ENCODE results near the gene GIGYF2. TPM values are rescaled to one million over a fixed set of nuclear protein-coding genes. Genes with fewer than 3 reads are reported as not detected.
A peak's percentile ranks its signal among the peaks of the same experiment; 100 is the strongest.
"Not testable (repeated sequence)": the region's sequence is repeated elsewhere in the genome, so short reads cannot be mapped to it uniquely, and the experiment has no call there.

The GIGYF2 gene
- total and polyA plus RNA-seq, 9 donors = 26.4 to 49.4 (median 42.0) TPM

GRCh38 chr2:232687382-232688160, 9.6 kb upstream of the GIGYF2 start:
- no peak overlapping the region for H3K4me3 ChIP-seq (ENCODE audit: low read length)
- H3K27ac ChIP-seq (ENCODE audit: low read length) = no peak overlapping the region
- H3K4me1 ChIP-seq (ENCODE audit: control insufficient read depth, insufficient read depth, low read length) = peaks cover 23% of the 10 kb centered on the region
- peak; percentile 66 for DNase-seq
- no peaks in the 10 kb centered on the region for H3K36me3 ChIP-seq (ENCODE audit: control insufficient read depth, insufficient read depth, low read length)
- H3K27me3 ChIP-seq (ENCODE audit: control insufficient read depth, insufficient read depth, low read length) = no peaks in the 10 kb centered on the region
- WGBS (ENCODE audit: insufficient coverage) = 55% methylated on average over 10 of the region's 11 CpGs
- H3K9me3 ChIP-seq (replicated peaks; ENCODE audit: control insufficient read depth, low read depth, low read length) = no peaks in the 10 kb centered on the region

DNA sequence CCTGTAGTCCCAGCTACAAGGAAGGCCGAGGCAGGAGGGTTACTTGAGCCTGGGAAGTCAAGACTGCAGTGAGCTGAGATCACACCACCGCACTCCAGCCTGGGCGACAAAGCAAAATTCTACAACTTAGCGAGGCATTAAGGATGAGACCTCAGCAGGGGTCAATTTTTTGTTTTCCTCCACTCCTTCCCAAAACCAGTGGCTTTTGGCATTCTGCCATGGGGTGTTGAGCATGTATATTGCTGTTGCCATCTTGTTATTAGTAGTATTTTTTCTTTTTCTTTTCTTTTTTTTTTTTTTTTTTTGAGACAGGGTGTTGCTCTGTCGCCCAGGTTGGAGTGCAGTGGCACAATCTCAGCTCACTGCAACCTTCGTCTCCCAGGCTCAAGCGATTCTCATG, 8.9 kb upstream of the GIGYF2 start:
- Histone ChIP-seq H3K27me3 (ENCODE audit: control insufficient read depth, insufficient read depth, low read length) (no peaks in the 10 kb centered on the region), H3K9me3 (replicated peaks; ENCODE audit: control insufficient read depth, low read depth, low read length) (no peaks in the 10 kb centered on the region), H3K4me1 (ENCODE audit: control insufficient read depth, insufficient read depth, low read length) (peaks cover 23% of the 10 kb centered on the region), H3K36me3 (ENCODE audit: control insufficient read depth, insufficient read depth, low read length) (no peaks in the 10 kb centered on the region), H3K4me3 (ENCODE audit: low read length) (no peak overlapping the region), H3K27ac (ENCODE audit: low read length) (no peak overlapping the region)
- WGBS (ENCODE audit: insufficient coverage) = 93% methylated on average over 3 of the region's 7 CpGs
- peak; percentile 15 for DNase-seq

- peaks cover 23% of the 10 kb centered on the region for H3K4me1 ChIP-seq (ENCODE audit: control insufficient read depth, insufficient read depth, low read length)
- no peaks in the 10 kb centered on the region for H3K27me3 ChIP-seq (ENCODE audit: control insufficient read depth, insufficient read depth, low read length)
- no peaks in the 10 kb centered on the region for H3K9me3 ChIP-seq (replicated peaks; ENCODE audit: control insufficient read depth, low read depth, low read length)
- no peak overlapping the region for H3K4me3 ChIP-seq (ENCODE audit: low read length)
- H3K36me3 ChIP-seq (ENCODE audit: control insufficient read depth, insufficient read depth, low read length) = no peaks in the 10 kb centered on the region
- 80% methylated on average over 1 of the region's 3 CpGs for WGBS (ENCODE audit: insufficient coverage)
- peak; percentile 66 for DNase-seq
- H3K27ac ChIP-seq (ENCODE audit: low read length) = no peak overlapping the region
Measured at GRCh38 chr2:232689152-232689910, 7.8 kb upstream of the GIGYF2 start.

- H3K9me3 ChIP-seq (replicated peaks; ENCODE audit: control insufficient read depth, low read depth, low read length); H3K4me3 ChIP-seq (ENCODE audit: low read length); H3K27me3 ChIP-seq (ENCODE audit: control insufficient read depth, insufficient read depth, low read length); DNase-seq; H3K27ac ChIP-seq (ENCODE audit: low read length); H3K36me3 ChIP-seq (ENCODE audit: control insufficient read depth, insufficient read depth, low read length): not testable (repeated sequence)
- 98% methylated on average over 7 of the region's 13 CpGs for WGBS (ENCODE audit: insufficient coverage)
- peaks cover 23% of the 10 kb centered on the region for H3K4me1 ChIP-seq (ENCODE audit: control insufficient read depth, insufficient read depth, low read length)
Measured at GRCh38 chr2:232691117-232691516, 6.0 kb upstream of the GIGYF2 start.

DNA sequence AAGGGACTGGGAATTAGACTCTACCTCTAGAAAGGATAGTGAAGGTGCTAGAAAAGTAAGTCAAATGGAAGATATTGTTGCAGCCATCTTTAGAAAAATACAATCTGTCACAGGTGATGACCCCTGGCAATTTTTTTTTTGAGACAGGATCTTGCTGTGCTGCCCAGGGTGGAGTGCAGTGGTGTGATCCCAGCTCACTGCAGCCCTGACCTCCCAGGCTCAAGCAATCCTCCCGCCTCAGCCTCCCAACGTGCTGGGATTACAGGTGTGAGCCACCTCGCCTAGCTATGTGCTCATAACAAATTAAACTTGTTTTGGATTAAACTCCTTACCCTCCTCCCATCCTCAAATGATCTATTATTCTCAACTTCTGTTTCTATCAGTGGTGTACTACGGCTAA, 3.8 kb upstream of the GIGYF2 start:
- DNase-seq = no peak
- H3K4me3 ChIP-seq (ENCODE audit: low read length) = no peak overlapping the region
- H3K36me3 ChIP-seq (ENCODE audit: control insufficient read depth, insufficient read depth, low read length) = no peaks in the 10 kb centered on the region
- peaks cover 17% of the 10 kb centered on the region for H3K4me1 ChIP-seq (ENCODE audit: control insufficient read depth, insufficient read depth, low read length)
- H3K27ac ChIP-seq (ENCODE audit: low read length) = no peak overlapping the region
- no peaks in the 10 kb centered on the region for H3K9me3 ChIP-seq (replicated peaks; ENCODE audit: control insufficient read depth, low read depth, low read length)
- H3K27me3 ChIP-seq (ENCODE audit: control insufficient read depth, insufficient read depth, low read length) = no peaks in the 10 kb centered on the region
- 73% methylated on average over 3 of the region's 4 CpGs for WGBS (ENCODE audit: insufficient coverage)

GRCh38 chr2:232696609-232697058, 497 bp upstream of the GIGYF2 start:
- Histone ChIP-seq H3K4me3 (ENCODE audit: low read length) (peak overlapping the region; percentile 84), H3K27me3 (ENCODE audit: control insufficient read depth, insufficient read depth, low read length) (no peaks in the 10 kb centered on the region), H3K27ac (ENCODE audit: low read length) (peak overlapping the region; percentile 91), H3K9me3 (replicated peaks; ENCODE audit: control insufficient read depth, low read depth, low read length) (no peaks in the 10 kb centered on the region), H3K36me3 (ENCODE audit: control insufficient read depth, insufficient read depth, low read length) (peaks cover 2% of the 10 kb centered on the region), H3K4me1 (ENCODE audit: control insufficient read depth, insufficient read depth, low read length) (peaks cover 12% of the 10 kb centered on the region)
- DNase-seq = no peak
- WGBS (ENCODE audit: insufficient coverage) = 57% methylated on average over 4 of the region's 10 CpGs

DNA sequence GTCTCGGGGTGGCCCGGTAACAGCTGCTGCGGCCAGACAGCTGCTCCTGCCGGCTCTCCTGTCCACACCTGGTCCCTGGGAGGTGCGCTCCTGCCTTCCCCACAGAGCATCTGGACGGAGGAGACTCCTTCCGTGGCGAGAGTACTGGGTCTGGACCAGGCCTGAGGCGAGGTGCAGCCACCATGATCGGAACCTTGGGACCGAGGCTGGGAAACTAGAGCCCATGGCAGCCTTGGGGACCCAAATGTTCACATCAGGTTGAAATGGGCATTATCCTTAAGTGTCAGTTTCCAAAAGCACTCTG, 628 bp downstream of the GIGYF2 start:
- WGBS (ENCODE audit: insufficient coverage) = 0% methylated on average over 11 of the region's 11 CpGs
- Histone ChIP-seq H3K4me1 (ENCODE audit: control insufficient read depth, insufficient read depth, low read length) (peaks cover 12% of the 10 kb centered on the region), H3K36me3 (ENCODE audit: control insufficient read depth, insufficient read depth, low read length) (peaks cover 2% of the 10 kb centered on the region), H3K9me3 (replicated peaks; ENCODE audit: control insufficient read depth, low read depth, low read length) (no peaks in the 10 kb centered on the region), H3K27me3 (ENCODE audit: control insufficient read depth, insufficient read depth, low read length) (no peaks in the 10 kb centered on the region), H3K27ac (ENCODE audit: low read length) (peak overlapping the region; percentile 93), H3K4me3 (ENCODE audit: low read length) (peak overlapping the region; percentile 84)
- no peak for DNase-seq

DNA sequence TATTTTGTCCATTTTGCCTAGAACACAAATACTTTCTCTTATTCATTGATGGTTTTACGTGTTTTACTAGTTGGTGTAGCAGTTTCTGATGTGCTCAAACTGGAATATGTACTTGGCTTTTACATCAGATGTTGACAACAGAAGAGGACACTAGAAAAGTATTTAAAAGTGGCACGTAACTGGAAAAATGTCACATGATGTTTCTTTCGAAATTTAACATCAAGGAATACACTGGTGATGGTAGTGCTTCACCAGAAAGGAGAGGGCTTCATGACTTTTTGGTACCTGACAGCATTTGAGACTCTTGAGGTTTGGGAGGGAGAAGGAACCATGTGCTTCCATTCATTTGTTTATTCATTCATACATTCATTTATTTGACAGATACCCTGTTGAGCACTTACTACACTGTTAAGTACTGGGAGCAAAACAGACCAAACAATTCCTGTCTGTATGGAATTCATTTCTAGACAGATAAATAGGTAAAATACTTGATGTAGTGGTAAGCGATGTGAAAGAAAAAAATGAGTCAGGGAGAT, 1.5 kb downstream of the GIGYF2 start:
- Histone ChIP-seq H3K4me3 (ENCODE audit: low read length) (peak overlapping the region; percentile 84), H3K36me3 (ENCODE audit: control insufficient read depth, insufficient read depth, low read length) (peaks cover 4% of the 10 kb centered on the region), H3K27ac (ENCODE audit: low read length) (no peak overlapping the region), H3K27me3 (ENCODE audit: control insufficient read depth, insufficient read depth, low read length) (no peaks in the 10 kb centered on the region), H3K9me3 (replicated peaks; ENCODE audit: control insufficient read depth, low read depth, low read length) (no peaks in the 10 kb centered on the region), H3K4me1 (ENCODE audit: control insufficient read depth, insufficient read depth, low read length) (peaks cover 12% of the 10 kb centered on the region)
- DNase-seq = no peak
- 57% methylated on average over 3 of the region's 4 CpGs for WGBS (ENCODE audit: insufficient coverage)

DNA sequence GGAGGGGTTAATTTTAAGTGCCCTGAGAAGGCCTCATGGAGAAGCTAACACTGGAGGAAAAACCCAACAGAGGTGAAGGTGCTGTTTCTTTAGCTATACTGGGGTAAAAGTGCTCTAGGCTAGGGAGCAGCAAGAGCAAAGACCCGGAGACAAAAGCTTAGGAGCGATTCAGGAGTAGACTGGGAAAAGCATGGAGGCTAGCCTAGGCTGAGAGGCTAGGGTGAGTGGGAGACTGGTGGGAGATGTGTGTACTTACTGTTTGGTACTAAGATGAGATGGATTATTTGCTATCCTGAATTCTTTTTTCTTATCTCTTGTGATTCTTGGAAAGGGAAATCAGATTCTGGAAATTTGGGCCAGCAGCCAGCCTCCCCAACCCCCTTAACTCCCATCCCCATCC, 2.0 kb downstream of the GIGYF2 start:
- peaks cover 9% of the 10 kb centered on the region for H3K36me3 ChIP-seq (ENCODE audit: control insufficient read depth, insufficient read depth, low read length)
- H3K27ac ChIP-seq (ENCODE audit: low read length) = no peak overlapping the region
- no peaks in the 10 kb centered on the region for H3K9me3 ChIP-seq (replicated peaks; ENCODE audit: control insufficient read depth, low read depth, low read length)
- WGBS (ENCODE audit: insufficient coverage) = 89% methylated on average over 2 of the region's 2 CpGs
- no peak for DNase-seq
- no peak overlapping the region for H3K4me3 ChIP-seq (ENCODE audit: low read length)
- H3K27me3 ChIP-seq (ENCODE audit: control insufficient read depth, insufficient read depth, low read length) = no peaks in the 10 kb centered on the region
- peaks cover 12% of the 10 kb centered on the region for H3K4me1 ChIP-seq (ENCODE audit: control insufficient read depth, insufficient read depth, low read length)

DNA sequence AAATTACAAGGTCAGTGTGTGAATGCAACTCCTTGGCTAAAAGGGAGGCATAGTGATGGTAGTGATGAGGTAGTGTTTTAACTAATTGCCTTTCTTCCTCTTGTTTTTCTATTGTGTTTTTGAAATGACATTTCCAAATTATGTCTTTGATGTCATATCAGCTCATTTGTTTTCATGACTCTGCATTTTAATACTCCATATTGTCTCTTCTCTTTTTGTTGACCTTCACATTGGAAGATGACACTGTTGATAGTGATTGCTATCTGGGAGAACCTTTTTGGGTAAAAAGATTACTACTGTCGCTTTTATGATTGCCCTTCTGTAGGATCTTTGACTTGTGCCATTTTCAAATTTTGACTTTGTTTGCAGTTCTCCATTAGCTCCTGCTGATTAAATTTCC, 3.0 kb downstream of the GIGYF2 start:
- H3K36me3 ChIP-seq (ENCODE audit: control insufficient read depth, insufficient read depth, low read length) = peaks cover 14% of the 10 kb centered on the region
- no peaks in the 10 kb centered on the region for H3K9me3 ChIP-seq (replicated peaks; ENCODE audit: control insufficient read depth, low read depth, low read length)
- no peak overlapping the region for H3K4me3 ChIP-seq (ENCODE audit: low read length)
- no peak overlapping the region for H3K27ac ChIP-seq (ENCODE audit: low read length)
- no peaks in the 10 kb centered on the region for H3K27me3 ChIP-seq (ENCODE audit: control insufficient read depth, insufficient read depth, low read length)
- H3K4me1 ChIP-seq (ENCODE audit: control insufficient read depth, insufficient read depth, low read length) = peaks cover 12% of the 10 kb centered on the region
- no CpG with 5 or more reads among the region's 1 CpG for WGBS (ENCODE audit: insufficient coverage)
- no peak for DNase-seq
